ENCODE data around the gene EARS2.

GRCh38 chr16:23554536-23554935, 2.6 kb downstream of the EARS2 start:
- TF ChIP-seq SMC3 (IDR thresholded peaks at IDR 0.05; ENCODE audit: low read depth, low read length) (no peak), TAF1 (IDR thresholded peaks at IDR 0.05; ENCODE audit: borderline replicate concordance, low read depth, low read length) (no peak), POLR2AphosphoS5 (IDR thresholded peaks at IDR 0.05; ENCODE audit: low read depth, low read length) (no peak), MAX (IDR thresholded peaks at IDR 0.05; ENCODE audit: low read depth) (no peak), JUND (IDR thresholded peaks at IDR 0.05) (no peak), EP300 (IDR thresholded peaks at IDR 0.05; ENCODE audit: borderline replicate concordance in 1 of 2, low read depth in 1 of 2, low read length in 1 of 2) (no peak), EZH2phosphoT487 (IDR thresholded peaks at IDR 0.05; ENCODE audit: borderline replicate concordance, low read depth) (no peak)

Data from SK-N-SH (cell line).